GM19372 (cell line): ENCODE measurements around the gene ANKMY1.
"Not testable (repeated sequence)": the region's sequence is repeated elsewhere in the genome, so short reads cannot be mapped to it uniquely, and the experiment has no call there.

Source experiments
- ATAC-seq: cut with Tn5 transposase; IDR thresholded peaks from one replicate; pipeline ENCODE4 v1.9.1; 2021; ENCODE audit warnings: mild to moderate bottlenecking, low read depth, moderate library complexity; ENCODE audit not compliant: unreplicated experiment

Gene ANKMY1

DNA sequence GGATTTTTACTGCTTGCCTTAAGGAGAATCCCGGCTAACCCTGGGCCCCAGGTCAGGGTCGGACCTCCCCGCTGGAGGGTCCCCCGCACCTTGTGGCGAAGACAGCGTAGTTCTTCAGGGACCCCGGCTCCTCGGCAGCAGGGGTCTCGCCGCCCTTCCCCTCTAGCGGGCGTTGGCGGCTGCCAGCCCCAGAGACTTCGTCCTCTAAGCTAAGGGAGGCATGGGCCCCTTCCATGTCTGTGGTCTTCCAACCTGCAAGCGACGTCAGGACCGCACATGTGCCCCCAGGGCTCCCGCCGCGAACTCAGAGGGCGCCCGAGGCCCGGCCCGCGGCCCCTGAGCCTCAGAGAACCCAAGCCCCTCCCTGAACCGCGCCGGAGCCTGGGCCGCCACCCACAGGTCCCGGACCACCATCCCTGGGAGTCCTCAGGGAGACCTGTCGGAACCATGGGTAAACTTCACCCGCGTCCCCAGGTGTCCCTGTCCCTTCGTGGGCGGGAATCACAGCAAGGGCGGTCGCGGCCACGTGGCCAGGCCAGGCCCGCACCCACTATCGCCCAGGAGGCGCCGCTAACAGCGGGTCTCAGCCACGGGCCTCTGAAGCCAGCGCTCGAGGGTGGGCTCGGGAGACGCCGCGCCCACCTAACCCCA is 562 bp downstream of the ANKMY1 start:
- ATAC-seq: no peak

- no peak for ATAC-seq
These were observed 1.2 kb downstream of the ANKMY1 start for GRCh38 chr2:240556553-240557100.

DNA sequence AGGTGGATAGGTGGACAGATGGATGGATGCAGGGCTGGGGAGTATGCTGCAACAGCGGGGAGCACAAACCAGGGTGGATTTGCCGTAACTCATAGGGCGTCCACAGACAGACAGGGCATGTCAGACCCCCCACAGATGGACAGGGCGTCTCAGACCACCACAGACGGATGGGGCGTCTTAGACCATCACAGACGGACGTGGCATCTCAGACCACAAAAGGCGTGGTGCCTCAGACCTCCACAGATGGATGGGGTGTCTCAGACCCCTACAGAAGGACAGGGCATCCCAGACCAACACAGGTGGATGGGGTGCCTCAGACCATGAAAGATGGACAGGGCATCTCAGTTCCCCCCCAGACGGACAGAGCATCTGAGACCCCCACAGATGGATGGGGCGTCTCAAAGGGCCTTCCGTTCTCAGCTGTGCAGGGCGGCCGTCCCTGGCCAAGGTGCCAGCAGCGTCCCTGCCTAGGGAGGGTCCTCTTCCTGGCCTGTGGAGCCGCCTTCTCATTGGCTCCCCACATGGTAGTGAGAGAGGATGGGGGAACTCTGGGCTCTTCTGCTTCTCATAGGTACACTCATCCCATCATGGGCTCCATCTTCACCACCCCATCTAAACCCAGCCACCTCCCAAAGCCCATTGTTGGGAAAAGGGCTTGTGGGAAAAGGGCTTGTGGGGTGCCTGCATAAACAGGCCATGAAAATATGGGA is 2.1 kb downstream of the ANKMY1 start:
- no peak for ATAC-seq

DNA sequence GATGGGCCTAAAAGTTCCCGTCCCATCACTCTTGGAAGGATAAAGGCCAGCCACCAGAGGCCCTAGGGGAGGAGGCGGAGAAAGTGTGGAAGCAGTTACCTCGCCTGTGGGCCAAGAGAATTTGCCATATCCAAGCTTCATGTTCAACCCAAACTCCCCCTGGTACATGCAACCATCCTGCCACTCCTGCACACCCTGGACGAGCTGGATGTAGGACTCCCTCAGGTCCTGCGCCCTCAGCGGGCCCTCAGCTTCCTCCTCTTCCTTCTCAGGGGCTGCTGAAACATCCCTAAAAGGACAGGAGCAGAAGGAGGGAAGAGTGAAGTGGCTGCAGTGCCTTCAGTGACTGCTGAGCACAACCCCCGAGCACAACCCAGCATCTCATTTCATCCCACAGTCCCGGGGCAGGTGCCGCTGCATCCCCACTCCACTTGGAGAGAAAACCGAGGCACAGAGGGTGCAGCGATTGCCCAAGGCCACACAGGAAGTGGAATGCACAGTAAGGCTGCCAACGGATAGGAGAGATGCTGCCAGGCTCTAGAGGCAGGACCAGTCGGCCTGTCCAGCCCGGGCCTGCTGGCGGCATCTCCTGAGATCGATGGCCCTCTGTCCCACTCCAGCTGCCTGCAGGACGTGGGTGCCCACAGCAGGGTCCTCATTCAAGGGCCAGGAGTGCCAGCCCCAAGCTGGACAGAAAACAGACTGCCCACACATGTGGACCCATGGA is 2.9 kb downstream of the ANKMY1 start:
- ATAC-seq: no peak

DNA sequence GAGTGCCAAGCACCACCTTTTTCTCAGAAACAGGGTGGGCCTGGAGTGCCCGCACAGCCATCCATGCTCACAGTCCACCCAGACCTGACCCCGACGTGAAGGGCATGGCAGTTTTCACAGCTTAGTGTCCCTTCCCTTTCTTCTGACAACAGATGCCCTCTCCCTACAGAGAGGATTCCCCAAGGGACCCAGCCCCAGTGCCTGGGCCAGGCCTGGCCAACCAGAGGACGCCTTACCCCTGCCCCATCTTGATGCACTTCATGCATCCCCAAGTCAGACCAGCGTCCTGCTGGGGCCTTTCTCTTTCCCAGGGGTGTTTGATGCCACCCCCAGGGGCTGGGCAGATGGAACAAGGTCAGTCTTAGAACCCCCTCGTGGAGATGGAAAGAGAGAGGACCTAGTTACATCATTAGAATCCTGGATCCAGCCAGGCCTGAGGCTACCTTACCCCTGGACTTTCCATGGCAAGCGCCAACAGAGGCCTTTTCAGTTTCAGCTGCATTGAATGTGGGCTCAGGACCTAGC is 3.8 kb downstream of the ANKMY1 start:
- no peak for ATAC-seq

GRCh38 chr2:240551811-240552210 is 6.0 kb downstream of the ANKMY1 start:
- no peak for ATAC-seq

DNA sequence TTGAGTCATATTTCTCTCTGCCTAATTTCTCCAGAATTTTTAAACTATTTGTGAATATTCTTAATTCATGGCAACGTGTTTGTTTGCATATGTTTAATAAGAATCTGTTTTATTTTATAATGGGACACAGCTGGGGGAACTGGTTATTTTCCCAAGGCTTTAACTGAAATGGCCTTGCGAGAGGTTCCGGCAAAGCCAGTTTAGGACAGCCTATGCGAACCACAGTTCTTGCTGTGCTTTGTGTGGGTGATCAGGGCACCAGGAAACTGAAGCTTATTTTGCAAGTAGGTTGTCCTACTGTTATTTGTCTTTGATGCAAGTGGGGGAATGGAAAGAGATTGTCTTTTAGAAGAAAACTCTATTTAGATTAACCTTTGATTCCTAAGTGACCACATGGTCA is 6.5 kb downstream of the ANKMY1 start:
- ATAC-seq: no peak

DNA sequence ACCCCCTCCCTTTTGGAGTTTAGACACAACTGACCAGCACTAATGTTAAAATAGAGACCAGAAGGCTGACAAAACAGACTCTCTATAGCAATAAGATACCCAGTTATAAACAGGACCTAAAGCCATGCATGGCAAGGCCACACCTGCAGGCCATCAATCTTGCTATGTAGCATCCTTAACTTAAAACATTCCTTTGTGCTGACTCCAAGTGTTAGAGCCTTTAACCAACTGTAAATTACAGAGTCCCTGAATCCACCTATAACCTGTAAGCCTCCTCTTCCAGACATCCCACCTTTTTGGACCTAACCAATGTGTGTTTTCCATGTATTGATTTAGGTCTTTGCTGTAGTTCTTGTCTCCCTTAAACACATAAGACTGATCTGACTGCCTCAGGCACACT is 17.9 kb downstream of the ANKMY1 start:
- no peak for ATAC-seq

DNA sequence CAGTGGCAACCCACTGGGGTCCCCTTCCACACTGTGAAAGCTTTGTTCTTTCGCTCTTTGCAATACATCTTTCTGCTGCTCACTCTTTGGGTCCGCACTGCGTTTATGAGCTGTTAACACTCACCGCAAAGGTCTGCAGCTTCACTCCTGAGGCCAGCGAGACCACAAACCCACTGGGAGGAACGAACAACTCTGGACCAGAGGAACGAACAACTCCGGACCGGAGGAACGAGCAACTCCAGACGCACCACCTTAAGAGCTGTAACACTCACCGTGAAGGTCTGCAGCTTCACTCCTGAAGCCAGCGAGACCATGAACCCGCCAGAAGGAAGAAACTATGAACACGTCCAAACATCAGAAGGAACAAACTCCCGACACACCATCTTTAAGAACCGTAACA is 18.7 kb downstream of the ANKMY1 start:
- ATAC-seq: not testable (repeated sequence)

- ATAC-seq: no peak
These were observed 19.6 kb downstream of the ANKMY1 start for GRCh38 chr2:240538031-240538780.

- no peak for ATAC-seq
These were observed 25.6 kb downstream of the ANKMY1 start for GRCh38 chr2:240532031-240532775.

DNA sequence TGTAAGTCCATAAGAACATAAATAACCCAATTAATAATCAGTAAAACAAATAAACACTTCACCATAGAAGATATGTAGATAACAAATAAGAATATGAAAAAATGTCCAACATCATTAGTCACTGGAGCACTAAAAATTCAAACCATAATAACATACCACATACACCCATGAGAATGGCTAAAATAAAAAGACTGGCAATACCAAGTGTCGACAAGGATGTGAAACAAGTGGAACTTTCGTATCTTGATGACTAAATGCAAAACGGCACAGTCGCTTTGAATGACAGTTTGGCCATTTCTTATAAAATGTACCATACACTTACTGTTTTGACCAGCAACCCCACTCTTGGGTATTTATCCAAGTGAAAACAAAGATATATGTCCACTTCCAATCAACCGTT is 26.8 kb downstream of the ANKMY1 start:
- no peak for ATAC-seq

DNA sequence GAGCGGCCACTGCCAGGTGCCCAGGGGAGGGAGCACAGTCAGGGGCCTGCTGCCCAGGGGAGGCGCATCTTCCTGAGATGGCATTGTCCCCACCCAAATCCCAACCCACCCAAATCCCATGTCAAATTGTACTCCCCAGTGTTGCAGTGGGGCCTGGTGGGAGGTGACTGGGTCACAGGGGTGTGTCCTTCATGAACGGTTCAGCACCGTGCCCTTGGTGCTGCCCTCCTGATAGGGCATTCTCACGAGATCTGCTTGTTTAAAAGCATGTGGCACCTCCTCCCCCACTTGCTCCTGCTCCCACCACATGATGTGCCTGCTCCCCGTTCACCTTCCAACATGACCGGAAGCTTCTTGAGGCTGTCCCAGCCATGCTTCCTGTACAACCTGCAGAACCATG is 27.6 kb downstream of the ANKMY1 start:
- ATAC-seq: no peak

GRCh38 chr2:240529344-240529999 is 28.3 kb downstream of the ANKMY1 start:
- no peak for ATAC-seq

DNA sequence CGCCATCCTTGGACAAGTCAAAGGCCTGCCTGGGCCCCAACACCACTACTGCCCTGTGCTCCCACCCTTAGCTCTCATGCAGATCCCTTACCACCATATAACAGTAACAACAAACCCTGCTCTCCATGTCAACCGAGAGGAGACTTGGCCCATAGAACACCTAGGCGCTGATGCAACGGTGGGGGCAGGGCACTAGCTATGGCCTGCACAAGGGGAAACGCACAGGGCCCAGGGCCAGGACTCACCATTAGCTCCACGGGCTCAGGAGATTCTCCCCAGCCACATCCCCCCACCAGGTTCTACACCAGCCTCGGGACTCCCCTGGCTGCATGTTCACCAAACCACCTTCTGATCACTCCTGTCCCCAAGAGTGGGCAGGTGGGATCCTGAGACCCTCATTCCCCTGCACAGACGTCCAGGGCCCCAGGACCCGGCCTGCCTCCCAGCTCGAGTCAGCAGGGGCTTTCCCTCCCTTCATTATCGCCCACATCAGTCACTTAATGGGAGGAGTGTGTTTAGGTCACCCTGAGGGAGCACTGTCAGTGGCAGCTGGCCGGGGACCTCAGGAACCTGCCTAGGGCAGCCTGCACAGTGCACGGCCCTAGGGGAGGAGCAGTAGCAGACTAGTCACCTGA is 29.3 kb downstream of the ANKMY1 start:
- ATAC-seq: no peak

DNA sequence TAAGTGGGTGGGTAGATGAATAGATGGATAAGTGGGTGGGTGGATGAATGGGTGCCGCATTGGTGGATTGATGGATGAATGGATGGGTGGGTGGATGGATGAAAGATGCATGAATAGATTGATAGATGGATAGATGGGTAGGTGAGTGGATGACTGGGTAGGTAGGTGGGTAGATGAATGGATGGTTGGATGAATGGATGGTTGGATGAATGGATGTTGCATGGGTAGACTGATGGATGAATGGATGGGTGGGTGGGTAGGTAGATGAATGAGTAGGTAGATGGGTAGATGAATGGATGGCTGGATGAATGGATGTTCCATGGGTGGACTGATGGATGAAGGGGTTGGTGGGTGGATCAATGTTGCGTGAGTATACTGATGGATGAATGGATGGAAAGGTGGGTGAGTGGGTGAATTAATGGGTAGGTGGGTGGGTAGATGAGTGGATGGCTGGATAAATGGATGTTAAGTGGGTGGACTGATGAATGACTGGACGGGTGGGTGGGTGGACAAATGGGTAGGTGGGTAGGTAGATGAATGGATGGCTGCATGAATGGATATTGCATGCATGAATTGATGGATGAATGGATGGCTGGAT is 30.5 kb downstream of the ANKMY1 start:
- ATAC-seq: no peak

DNA sequence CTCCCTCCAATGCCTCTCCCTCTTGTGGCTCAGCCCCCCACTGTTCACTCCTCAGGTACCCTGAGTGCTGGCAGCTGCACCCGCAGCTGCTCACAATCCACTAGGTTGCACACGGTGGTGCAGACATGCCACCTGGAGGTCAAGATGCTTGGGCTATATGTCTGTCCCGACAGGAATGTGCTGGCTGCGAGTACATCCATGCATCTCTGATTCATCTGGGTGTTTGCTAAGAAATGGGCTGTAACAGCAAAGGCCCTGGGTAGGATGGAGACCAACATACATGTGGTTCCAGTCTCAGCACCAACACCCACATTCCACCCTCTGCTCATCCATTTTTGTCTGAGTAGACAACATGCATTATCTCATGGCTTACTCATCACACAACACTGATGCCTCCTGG is 31.3 kb downstream of the ANKMY1 start:
- ATAC-seq: no peak

- no peak for ATAC-seq
These were observed 32.0 kb downstream of the ANKMY1 start for GRCh38 chr2:240525802-240526201.
